ENCODE data around the gene EPN2.
"Not testable (repeated sequence)": the region's sequence is repeated elsewhere in the genome, so short reads cannot be mapped to it uniquely, and the experiment has no call there.

Gene EPN2

DNA sequence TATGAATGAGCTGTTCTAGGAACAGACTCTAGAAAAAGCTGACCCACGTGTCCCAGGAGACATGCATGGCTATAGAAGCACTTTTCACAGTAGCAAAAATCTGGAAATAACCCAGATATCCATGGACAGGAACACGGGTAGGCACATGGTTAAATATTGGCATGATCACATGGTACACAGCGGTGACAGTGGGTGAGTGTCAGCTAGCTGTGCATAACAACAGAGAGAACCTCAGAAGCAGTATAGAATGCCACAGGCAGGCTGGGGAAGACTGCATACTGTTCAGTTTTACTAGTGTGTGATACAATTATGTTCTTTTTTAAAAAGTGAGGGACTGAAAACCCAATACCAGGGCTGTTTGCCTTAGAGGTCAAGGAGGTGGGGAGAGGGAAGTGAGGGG, 31.4 kb downstream of the EPN2 start:
- DNase-seq (ENCODE audit: low read depth in 2 of 2), result no peak

GRCh38 chr17:19269106-19269505, 31.9 kb downstream of the EPN2 start:
- DNase-seq (ENCODE audit: low read depth in 2 of 2), result no peak

DNA sequence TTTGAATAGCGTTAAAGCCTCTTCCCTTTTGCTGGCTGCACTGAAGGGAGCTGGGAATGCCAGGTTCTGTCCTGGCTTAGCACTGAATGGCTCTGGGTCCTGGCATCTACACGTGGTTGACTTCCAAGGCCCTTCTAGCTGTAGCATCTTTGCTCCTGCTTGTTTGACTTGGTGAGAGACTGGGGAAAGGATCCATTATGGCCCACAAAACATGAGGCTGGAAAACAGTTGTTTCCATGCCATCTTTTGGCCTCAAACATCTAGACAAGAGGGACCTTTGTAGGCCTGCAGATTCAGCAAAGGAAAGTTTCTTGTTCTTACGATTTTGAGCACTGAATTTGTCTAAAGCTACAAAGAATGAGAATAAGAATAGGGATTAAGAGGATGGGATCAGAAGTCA, 32.5 kb downstream of the EPN2 start:
- no peak for DNase-seq (ENCODE audit: low read depth in 2 of 2)

DNA sequence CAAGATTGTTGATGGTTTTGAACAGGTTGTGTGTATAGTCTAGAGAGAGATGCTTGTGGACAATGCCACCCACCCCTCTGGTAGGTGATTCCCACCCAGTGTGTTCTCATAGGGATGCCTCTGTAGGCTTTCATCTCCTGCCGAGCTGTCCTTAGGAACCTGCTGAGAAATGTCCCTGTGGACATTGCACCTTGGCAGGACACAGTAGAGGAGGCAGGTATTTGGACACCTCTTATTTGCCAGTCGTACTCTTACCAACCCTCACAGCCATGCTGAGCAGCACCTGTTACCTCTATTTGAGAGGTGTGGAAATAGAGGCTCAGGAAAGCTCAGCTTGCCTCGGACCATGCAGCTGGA, 33.2 kb downstream of the EPN2 start:
- DNase-seq (ENCODE audit: low read depth in 2 of 2), result no peak

DNA sequence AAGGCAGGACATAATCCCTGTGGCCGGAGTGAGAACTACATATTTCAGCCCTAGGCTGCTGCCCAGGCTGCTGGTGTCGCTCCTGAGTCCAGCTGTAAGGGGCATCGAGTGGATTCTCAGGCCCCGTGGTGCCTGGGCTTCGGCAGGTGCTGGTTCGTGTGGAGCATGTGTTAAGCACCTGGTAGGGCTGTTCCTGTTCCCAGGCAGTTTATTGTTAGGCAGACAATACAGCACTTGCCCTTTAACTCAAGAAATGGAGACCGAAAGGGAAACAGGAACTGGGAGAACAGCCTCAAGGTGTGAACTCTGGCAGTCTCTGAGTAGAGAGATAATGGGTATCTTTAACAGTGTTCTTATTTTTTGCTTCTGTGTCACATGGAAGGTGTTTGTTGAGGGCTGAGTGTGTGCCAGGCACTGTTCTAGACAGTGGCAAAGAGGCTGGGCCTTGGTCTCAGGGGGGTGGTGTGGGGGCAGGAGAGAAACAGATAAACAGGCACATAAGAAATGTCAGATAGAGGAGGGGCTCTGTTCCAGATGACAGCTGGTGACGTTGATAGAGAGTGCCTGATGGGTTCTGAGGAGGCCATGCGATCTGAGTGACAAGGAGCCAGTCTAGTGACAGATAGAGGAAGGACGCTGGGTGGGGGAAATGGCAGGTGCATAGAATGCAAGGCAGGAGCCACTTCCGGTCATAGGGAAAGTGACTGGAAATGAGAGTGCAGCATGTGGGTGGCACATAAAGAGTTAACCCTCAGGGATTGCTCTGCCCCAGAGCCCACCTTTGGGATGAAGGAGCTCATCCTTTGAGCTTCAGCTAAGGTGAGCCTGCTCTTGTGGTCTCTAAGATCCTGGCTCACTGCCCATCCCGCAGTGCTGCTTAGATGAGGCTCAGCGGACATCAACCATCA, 33.8 kb downstream of the EPN2 start:
- DNase-seq (ENCODE audit: low read depth in 2 of 2), result no peak

DNA sequence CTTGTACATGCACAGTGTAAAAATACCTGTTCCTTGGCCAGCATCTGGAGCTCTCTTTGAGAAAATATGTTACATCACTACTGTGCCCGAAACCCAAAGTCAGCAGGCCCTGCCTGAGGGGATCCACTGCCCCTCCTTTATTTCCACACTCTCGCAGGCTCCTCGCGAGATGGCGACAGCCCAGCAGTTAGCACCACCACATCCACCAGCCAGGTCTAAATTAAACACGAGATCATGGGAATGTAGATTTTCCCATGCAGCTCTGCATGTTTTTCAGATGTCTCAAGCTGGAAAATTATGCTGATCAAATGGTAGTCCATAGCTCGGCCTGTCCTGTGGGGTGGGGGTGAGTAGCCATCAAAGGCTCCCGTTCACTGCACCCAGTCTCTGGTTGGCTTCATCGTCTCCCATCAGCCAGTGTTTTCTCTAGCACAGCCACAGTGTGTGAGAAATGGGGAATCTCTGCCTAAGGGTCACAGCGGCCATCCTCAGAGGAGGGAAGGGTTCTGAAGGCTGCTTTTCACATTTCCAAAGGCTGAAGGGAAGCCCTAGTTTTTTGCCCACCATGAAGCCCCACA, 34.7 kb downstream of the EPN2 start:
- no peak for DNase-seq (ENCODE audit: low read depth in 2 of 2)

DNA sequence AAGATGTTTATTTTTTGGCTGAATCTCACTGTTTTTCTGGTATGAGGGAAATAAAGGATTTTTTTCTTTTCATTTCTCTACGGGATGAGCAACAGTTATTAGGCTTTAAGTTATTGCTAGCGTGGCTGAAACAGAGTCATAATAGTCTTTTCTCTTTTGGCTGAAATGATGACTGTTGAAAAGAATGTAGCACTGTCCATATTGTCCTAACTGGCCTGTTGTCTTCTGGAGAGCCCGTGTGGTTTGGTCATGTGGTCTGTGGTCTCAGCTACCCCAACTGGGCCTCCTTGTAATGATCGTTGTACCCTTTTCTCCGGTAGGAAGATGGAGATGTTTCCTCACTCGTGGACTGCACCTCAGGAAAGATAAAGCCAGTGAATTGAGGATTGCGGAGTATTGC, 36.6 kb downstream of the EPN2 start:
- no peak for DNase-seq (ENCODE audit: low read depth in 2 of 2)

GRCh38 chr17:19274893-19275292, 37.7 kb downstream of the EPN2 start:
- DNase-seq (ENCODE audit: low read depth in 2 of 2), result no peak

- no peak for DNase-seq (ENCODE audit: low read depth in 2 of 2)
These were observed 38.4 kb downstream of the EPN2 start for GRCh38 chr17:19275457-19276127.

DNA sequence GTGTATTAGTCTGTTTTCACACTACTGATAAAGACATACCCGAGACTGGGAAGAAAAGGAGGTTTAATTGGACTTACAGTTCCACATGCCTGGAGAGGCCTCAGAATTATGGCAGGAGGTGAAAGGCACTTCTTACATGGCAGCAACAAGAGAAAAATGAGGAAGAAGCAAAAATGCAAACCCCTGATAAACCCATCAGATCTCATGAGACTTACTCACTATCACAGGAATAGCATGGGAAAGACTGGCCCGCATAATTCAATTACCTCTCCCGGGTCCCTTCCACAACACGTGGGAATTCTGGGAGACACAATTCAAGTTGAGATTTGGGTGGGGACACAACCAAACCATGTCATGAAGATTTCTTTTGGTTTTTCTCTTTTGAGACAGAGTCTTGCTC, 41.1 kb downstream of the EPN2 start:
- DNase-seq (ENCODE audit: low read depth in 2 of 2), result not testable (repeated sequence)

GRCh38 chr17:19278729-19279128, 41.6 kb downstream of the EPN2 start:
- DNase-seq (ENCODE audit: low read depth in 2 of 2), result no peak

DNA sequence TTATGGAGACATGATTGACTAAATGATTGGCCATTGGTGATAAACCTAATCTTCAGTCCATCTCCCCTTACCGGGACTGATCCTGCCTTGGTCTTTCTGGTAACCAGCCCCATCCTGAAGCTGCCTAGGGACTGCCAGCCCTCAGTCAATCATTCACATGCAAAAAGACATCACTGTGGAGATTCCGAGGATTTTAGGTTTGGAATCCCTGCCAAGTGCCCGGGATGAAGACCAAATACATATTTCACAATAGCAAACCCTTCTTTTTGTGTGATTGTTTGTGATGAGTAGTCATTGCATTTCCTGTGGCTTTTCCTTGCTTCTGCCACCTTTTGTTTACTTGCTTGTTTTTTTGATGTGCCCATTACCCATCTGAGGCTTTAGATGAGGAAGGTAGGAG, 44.0 kb downstream of the EPN2 start:
- no peak for DNase-seq (ENCODE audit: low read depth in 2 of 2)

GRCh38 chr17:19284005-19284959, 47.1 kb downstream of the EPN2 start:
- no peak for DNase-seq (ENCODE audit: low read depth in 2 of 2)

DNA sequence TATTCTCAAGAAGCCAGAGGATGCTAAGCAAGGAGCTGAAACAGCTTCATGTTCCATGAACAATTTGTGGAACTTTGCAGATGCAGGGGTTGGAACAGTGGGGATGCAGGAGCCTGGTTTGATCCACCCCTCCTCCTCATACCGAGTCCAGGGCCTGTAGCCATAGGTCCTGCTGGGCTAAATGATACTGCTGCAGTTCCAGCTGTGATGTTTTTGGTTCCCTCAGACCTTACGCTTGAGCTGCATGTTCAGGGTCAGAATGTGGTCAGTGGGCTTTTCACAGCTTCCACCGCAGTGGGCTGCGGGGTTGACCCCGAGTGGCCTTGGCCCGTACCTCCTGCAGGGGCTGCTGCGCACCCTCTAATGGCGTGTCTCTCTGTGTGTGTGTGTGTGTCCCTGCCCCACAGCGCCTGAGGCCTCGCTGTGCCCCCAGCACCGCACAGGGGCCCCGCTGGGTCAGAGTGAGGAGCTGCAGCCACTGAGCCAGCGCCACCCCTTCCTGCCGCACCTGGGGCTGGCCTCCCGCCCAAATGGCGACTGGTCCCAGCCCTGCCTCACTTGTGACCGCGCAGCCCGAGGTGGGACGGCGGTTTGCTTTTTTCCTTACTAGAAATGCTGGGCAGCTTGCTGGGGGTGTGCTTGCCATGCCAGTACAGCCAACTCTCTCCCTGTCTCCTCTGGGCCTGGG, 48.2 kb downstream of the EPN2 start:
- no peak for DNase-seq (ENCODE audit: low read depth in 2 of 2)

DNA sequence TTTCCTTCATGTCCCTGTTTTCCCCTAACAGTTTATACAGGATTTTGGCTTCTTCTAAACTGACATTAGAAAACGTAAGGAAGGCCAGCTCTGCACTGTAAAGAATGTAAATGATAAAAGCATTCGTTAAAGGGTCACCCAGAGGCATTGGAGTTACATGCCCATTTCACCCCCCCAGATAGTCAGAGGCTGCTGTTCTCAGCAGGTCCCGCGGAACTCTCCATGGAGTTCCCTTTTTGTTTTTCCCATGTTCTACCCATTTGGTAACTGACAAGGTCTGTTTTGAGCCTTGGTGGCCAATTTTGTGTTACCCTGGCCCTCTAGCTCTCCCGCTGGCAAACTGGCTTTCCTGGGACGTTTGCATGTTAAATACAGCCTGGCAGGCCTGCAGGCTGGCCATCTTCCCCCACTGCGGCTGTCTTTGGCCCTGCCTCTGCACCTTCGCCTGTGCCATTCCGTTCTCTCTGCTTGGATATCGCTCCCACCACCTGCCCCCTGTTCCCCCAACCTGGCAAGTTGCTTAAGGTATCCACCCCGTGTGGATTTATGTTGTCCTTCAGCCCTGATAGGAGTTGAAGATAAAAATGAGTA, 49.7 kb downstream of the EPN2 start:
- no peak for DNase-seq (ENCODE audit: low read depth in 2 of 2)

DNA sequence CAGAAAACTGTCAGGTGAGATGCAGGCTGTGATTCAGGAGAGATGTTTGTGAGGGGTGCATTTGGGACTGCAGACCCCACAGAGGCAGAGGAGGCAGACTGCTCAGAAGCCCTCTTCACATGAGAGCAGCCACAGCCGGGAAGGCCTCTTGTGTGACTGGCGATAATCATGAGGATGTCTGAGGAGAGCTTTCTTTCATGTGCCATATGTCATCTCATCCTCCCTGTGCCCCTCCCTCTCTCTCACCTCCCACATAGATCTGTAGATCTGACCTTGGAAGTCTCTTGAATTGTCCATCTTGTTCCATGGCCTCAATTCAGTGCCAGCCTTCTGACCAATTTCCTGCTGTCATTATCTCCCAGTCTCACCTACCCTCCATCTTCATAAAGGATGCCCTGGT, 50.5 kb downstream of the EPN2 start:
- DNase-seq (ENCODE audit: low read depth in 2 of 2), result no peak

DNA sequence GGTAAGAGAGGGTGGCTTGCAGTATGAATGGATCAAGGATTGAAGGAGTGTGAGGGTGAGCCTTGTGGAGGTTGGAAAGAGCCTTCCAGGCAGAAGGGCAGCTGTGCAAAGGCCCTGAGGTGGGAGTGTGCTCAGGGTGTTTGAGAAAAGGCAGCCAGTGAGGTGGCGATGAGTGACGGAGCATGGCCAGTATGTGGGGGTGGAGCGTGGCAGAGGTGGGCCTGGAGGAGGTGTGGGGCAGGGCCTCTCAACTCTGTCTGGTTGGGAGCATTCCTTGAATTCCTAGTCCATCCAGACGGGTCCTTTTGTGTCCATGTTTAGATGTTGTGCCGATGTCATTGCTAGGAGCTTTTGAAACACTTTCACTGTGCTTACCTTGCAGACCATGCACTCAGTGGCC, 51.3 kb downstream of the EPN2 start:
- no peak for DNase-seq (ENCODE audit: low read depth in 2 of 2)

DNA sequence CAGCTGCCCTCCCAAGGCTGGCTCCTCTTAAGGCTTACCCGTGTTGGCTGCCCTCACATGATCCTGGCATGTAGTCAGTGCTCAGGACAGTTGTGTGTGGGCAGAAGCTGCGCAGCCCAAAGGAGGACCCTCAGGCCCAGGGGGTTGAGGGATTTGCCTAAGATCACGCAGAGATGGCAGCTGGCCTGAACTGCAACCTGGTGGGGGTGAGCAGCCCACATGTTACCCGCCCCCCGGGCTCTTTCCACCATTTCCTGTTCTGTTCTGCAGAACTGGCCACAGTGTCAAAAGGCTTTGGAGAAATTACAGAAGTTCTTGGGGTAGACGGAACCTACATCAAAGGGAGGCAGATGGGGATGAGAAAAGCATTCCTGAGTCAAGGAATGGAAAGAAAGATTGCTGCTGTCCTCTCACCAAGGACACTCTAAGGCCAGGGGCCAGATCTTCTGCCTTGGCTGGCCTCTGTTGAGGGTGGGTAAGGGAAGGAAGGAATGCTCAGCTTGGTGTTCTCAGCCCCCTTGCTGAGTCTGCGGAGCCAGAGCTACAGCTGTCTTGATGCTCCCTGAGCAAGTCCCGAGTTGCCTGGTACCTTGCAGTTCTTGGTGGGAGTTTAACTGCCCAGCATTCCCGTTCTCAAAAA, 53.0 kb downstream of the EPN2 start:
- no peak for DNase-seq (ENCODE audit: low read depth in 2 of 2)

DNA sequence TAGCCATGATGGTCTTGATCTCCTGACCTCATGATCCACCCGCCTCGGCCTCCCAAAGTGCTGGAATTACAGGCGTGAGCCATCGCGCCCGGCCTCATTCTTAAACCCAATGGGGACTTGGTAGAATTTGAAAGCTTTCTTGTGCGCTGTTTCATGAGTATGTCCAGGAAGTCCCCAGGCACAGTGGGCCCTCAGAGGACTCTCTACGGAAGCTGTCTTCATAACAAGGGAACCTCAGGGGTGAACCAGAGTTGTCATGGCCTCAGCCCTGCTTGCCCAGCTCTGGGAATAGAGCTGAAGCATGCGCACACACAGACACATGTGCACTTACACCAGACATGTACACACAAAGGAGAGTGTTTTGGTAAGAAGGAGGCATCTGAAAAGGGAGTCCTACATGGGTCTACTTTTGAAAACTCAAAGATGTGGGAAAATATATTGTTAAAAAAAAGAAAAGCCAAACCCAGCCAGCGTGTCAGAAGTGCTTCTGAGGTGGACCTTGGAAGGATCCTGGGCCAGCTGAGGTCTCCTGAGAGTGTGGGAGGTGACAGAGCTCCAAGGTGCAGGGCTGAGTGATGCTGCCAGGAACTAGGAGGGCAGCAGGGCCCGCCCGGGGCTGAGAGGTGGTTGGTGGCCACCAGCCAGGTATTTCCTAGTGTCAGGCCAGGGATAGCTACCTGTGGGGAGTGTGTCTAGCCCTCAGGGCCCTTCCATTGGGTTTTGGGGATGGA, 54.6 kb downstream of the EPN2 start:
- DNase-seq (ENCODE audit: low read depth in 2 of 2), result no peak

- no peak for DNase-seq (ENCODE audit: low read depth in 2 of 2)
These were observed 55.2 kb downstream of the EPN2 start for GRCh38 chr17:19292377-19292711.

Data from fibroblast of skin of left biceps (primary cell).